ENCODE data around the gene NECTIN4.

NECTIN4 gene

DNA sequence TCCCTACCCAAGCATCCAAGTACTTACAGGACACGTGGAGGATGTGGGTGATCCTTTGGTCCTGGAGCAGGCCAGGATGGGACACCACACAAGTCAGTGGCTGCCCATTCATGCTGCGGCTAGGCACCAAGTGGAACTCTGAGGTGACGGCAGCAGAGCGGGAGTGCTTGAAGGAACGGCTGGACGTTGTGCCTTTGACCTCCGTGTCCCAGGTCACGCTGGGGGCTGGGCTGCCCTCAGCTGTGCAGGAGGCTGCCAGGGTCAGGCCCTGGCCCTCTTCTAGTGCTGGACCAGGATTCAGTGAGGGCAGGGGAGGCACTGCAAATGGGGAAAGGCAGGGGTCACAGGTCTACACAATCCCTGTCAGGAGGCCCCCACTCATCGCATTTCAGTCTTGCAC is 11.9 kb downstream of the NECTIN4 start:
- Histone ChIP-seq H3K4me2 (ENCODE audit: low read depth, low read length) (no peak overlapping the region), H3K9me3 (replicated peaks; ENCODE audit: insufficient read depth, low read length) (no peaks in the 10 kb centered on the region), H3K27ac (ENCODE audit: low read length) (no peak overlapping the region), H3K9ac (ENCODE audit: low read length) (no peak overlapping the region), H3K4me3 (ENCODE audit: low read length) (no peak overlapping the region), H3K9me2 (replicated peaks; ENCODE audit: insufficient read depth, low read length) (no peaks in the 10 kb centered on the region), H3F3A (ENCODE audit: insufficient read depth, low read length) (no peaks in the 10 kb centered on the region), H3K27me3 (replicated peaks; ENCODE audit: insufficient read depth, low read length) (no peaks in the 10 kb centered on the region), H3K4me1 (ENCODE audit: low read length) (no peaks in the 10 kb centered on the region), H3K79me2 (ENCODE audit: low read length) (no peaks in the 10 kb centered on the region), H4K20me1 (ENCODE audit: insufficient read depth, low read length) (no peaks in the 10 kb centered on the region), H2AFZ (ENCODE audit: low read length) (no peak overlapping the region), H3K36me3 (replicated peaks; ENCODE audit: insufficient read depth, low read length) (no peaks in the 10 kb centered on the region)
- no peak for TF ChIP-seq CTCF (IDR thresholded peaks at IDR 0.05; ENCODE audit: low read length)
- TF ChIP-seq EZH2 (optimal IDR thresholded peaks at IDR 0.05; ENCODE audit: low read depth, low read length): no peak
- no peak for TF ChIP-seq EZH2phosphoT487 (IDR thresholded peaks at IDR 0.05; ENCODE audit: low read length)
- no peak for DNase-seq

DNA sequence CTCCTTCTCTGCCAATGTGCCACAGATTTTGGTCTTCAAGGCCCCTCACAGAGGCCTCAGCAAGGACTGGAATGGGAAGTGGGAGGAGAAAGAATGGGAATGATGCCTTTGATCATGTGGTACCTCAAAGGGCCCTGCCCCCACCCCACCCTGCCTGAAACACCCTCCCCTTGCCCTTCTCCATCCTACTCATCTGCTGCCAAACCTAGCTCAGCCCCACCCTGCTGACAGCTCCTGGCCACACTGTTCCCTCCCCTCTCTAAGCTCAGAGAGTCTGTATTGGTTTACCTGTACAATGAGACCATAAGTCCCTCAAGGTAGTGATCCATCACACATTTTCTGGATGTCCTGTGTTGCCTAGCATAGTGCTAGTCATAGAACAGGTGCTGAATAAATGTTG is 12.9 kb downstream of the NECTIN4 start:
- H2AFZ ChIP-seq (ENCODE audit: low read length): no peak overlapping the region
- H3F3A ChIP-seq (ENCODE audit: insufficient read depth, low read length): no peaks in the 10 kb centered on the region
- H3K9me2 ChIP-seq (replicated peaks; ENCODE audit: insufficient read depth, low read length): no peaks in the 10 kb centered on the region
- no peaks in the 10 kb centered on the region for H3K9me3 ChIP-seq (replicated peaks; ENCODE audit: insufficient read depth, low read length)
- H3K4me1 ChIP-seq (ENCODE audit: low read length): peaks cover under 1% of the 10 kb centered on the region; the same call in 1 of the 2 replicates
- H3K9ac ChIP-seq (ENCODE audit: low read length): no peak overlapping the region
- H3K4me3 ChIP-seq (ENCODE audit: low read length): no peak overlapping the region
- H3K79me2 ChIP-seq (ENCODE audit: low read length): no peaks in the 10 kb centered on the region
- no peaks in the 10 kb centered on the region for H3K36me3 ChIP-seq (replicated peaks; ENCODE audit: insufficient read depth, low read length)
- no peak for DNase-seq
- H4K20me1 ChIP-seq (ENCODE audit: insufficient read depth, low read length): no peaks in the 10 kb centered on the region
- no peak overlapping the region for H3K4me2 ChIP-seq (ENCODE audit: low read depth, low read length)
- TF ChIP-seq EZH2 (optimal IDR thresholded peaks at IDR 0.05; ENCODE audit: low read depth, low read length) (no peak), CTCF (IDR thresholded peaks at IDR 0.05; ENCODE audit: low read length) (no peak), EZH2phosphoT487 (IDR thresholded peaks at IDR 0.05; ENCODE audit: low read length) (no peak)
- no peak overlapping the region for H3K27ac ChIP-seq (ENCODE audit: low read length)
- no peaks in the 10 kb centered on the region for H3K27me3 ChIP-seq (replicated peaks; ENCODE audit: insufficient read depth, low read length)

DNA sequence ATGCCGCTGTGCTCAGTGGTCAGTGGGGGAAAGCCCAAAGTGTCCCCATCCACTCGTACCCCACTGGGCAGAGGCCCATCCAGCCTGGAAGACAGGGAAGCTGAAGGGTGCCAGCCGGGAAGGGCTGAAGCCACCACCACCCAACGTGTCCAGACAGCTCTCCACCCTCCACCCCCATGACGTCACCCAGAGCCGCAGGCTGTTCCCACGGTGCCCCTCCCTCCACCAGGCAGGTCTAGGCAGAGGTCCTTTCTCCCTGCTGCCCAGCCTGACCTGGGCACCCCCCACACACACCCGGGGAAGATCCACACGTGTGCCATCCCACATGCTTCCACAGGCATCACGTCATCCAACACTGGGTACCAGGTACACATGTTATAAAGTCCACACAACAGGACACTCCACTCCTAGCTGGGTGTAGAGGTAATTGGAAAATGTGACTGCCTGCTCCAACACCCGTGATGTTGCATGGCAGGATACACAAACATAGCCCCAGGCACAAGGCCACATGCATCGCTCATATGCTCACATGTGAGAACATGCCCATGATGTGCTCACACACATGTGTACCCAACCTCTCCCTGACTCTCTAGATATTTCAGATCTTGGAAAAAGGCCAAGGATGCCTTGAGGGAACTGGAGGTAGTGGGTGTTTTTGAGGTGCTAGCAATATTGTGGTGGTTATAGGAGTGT is 14.5 kb downstream of the NECTIN4 start:
- Histone ChIP-seq H3K9me3 (replicated peaks; ENCODE audit: insufficient read depth, low read length) (no peaks in the 10 kb centered on the region), H3K9me2 (replicated peaks; ENCODE audit: insufficient read depth, low read length) (no peaks in the 10 kb centered on the region), H3K4me2 (ENCODE audit: low read depth, low read length) (no peak overlapping the region), H3K79me2 (ENCODE audit: low read length) (no peaks in the 10 kb centered on the region), H3K36me3 (replicated peaks; ENCODE audit: insufficient read depth, low read length) (no peaks in the 10 kb centered on the region), H3K4me3 (ENCODE audit: low read length) (no peak overlapping the region), H3K27me3 (replicated peaks; ENCODE audit: insufficient read depth, low read length) (no peaks in the 10 kb centered on the region), H2AFZ (ENCODE audit: low read length) (no peak overlapping the region), H3F3A (ENCODE audit: insufficient read depth, low read length) (peaks cover 12% of the 10 kb centered on the region), H3K4me1 (ENCODE audit: low read length) (peaks cover 15% of the 10 kb centered on the region), H3K27ac (ENCODE audit: low read length) (no peak overlapping the region), H4K20me1 (ENCODE audit: insufficient read depth, low read length) (no peaks in the 10 kb centered on the region), H3K9ac (ENCODE audit: low read length) (no peak overlapping the region)
- no peak for TF ChIP-seq EZH2phosphoT487 (IDR thresholded peaks at IDR 0.05; ENCODE audit: low read length)
- no peak for TF ChIP-seq EZH2 (optimal IDR thresholded peaks at IDR 0.05; ENCODE audit: low read depth, low read length)
- TF ChIP-seq CTCF (IDR thresholded peaks at IDR 0.05; ENCODE audit: low read length): no peak
- no peak for DNase-seq

All from MM.1S (cell line).